Measurements from ENCODE around the gene LAMA1.

The LAMA1 gene

GRCh38 chr18:6975084-6975483 is 142.5 kb downstream of the LAMA1 start:
- no peak overlapping the region for H3K27ac ChIP-seq
- no peak for TF ChIP-seq CTCF (conservative IDR thresholded peaks at IDR 0.05)

DNA sequence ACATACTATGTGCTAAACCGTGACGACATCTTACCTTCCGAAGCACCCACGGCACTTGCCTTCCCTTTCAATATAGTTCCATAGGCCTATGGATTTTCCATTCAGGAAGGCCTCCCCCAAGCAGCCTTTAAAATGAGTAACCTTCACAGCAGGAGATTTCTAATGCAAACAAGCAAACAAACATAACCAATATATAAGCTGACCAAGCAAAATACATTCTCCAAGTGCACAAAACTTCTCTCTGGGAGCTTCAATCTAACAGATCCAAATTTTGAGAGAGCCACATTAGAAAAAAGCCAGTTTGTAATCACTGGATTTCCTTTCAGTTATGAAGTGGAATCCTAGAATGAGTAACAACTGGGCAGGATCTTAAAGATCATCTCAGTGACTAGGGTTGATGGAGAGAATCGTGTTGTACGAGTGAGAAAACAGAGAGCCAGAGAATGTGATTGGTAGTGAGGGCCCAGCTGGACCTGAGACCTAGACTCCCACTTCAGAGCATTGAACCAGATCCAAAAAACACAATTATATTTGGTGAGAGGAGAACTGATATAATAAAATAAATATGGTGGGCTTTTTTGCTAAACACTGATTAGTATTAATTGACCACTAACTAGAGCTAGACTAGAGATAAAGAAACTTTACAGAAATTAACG is 145.6 kb downstream of the LAMA1 start:
- no peak for TF ChIP-seq CTCF (conservative IDR thresholded peaks at IDR 0.05)
- no peak overlapping the region for H3K27ac ChIP-seq

DNA sequence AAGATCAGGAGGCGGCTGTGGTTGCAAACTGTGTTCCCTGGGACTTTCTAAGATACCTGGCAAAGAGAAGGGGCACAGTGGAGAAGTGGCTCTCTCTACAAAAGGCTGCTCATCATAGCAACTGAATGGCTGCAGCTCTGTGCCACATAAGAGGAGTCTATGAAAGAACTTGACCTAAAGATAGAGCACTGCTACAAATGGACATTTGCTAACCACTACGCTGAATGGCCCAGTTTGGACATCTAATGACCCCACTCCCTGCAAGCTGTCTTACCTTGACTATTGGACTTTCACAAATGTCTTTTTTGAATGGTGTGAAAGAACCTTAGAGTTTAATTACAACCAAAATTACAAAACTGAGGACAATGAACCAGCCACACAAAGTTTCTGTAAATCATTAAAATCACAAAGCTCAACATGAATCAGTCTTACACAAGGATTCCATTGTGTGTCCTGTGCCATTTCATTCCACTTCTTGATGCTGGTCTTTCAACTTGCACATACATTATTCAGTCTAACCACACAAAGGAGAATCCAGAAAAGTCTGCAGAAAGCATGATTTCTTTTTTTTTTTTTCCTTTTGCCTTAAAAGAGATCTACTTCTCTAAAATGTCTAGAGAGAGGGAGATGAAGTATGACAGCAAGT is 154.0 kb downstream of the LAMA1 start:
- TF ChIP-seq CTCF (conservative IDR thresholded peaks at IDR 0.05): no peak

DNA sequence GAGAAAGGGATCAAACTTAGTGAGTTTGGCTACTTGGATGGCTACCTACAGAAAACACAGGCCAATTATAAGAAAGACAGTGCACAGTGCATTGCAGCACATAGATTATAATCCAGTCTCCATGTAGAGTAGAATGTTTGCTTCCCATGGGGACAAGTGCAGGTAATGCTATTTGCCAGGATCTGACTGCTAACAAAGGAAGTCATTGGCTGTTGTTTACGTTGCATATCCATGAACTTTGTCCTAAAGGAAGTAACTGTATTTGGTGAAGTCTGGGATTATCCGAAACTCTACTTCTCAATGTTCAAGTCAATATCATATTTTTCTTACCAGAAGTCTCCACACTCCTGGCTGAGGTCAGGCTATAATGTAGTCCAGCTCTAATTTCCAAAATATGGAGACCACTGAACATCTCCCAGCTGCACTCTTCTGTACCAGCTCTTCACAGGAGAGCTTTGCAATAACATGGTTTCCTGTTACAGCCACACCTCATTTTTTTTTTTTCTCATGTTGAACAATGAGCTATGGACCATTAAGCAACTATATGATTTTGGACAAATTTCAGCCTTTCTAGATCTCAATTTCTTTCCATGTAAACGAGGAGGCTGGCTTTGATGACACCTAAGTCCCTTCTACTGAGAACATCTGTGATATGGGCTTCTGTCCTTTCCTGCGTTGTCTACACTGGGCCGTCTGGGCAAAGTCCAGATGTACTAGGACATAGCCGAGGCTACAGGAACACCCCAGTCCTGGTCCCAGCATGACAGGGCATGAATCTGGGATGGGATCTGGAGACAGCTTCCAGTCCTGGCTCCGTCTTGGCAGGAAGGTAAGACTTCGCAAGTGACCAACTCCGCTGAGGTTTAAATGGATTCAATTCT is 154.8 kb downstream of the LAMA1 start:
- no peak for TF ChIP-seq CTCF (conservative IDR thresholded peaks at IDR 0.05)
- no peak overlapping the region for H3K27ac ChIP-seq

More for the DNA sequence above, 154.0 kb downstream of the LAMA1 start:
- H3K27ac ChIP-seq: no peak overlapping the region

DNA sequence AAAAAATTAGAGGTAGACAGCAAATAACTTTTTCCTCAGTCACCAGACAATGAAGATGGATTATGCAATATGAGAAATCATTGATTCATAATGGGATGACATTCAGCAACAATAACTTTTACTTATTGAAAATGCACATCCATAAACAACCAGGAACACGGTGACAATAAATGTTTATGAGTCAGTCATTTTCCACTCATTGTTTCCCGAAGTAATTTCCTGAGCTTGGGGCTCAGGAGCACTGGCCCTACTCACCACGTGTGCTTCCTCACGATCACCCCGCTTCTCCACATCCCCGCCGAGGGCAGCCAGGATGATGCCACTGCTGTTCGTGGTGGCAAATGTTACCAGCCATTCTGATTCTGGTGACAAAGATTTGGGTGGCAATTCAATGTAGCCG is 156.3 kb downstream of the LAMA1 start:
- H3K27ac ChIP-seq: no peak overlapping the region
- no peak for TF ChIP-seq CTCF (conservative IDR thresholded peaks at IDR 0.05)

DNA sequence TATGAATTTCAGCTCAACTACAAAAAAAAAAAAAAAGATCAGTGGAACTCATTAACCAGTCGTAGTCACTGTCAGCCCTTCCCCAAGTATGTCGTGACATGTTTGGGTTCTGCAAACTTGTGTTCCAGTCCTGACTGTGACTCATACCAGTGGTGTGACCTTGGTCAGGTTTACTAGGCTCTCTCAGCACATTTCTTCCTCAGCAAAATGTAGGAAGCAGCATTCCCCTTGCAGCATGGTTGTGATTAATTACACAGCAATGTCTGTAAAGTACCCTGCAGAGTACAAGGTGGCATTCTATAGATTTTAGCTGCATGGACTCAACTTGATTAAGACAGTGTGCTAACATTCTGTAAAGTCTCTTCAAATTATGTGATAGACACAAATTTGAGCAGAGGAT is 156.9 kb downstream of the LAMA1 start:
- no peak overlapping the region for H3K27ac ChIP-seq

More for the DNA sequence above, 156.9 kb downstream of the LAMA1 start:
- TF ChIP-seq CTCF (conservative IDR thresholded peaks at IDR 0.05): no peak
